LNCaP clone FGC (cell line): ENCODE results near the gene RAD51D.

Experiments used
- DNase-seq: peaks from one replicate; pipeline ENCODE4 v3.0.0-alpha.2; 2011; ENCODE audit warnings: low read depth
- H3K4me3 ChIP-seq: 2 replicates; pipeline ENCODE4 v1.5.1; 2011; ENCODE audit warnings: mild to moderate bottlenecking, low read depth, low read length, control low read depth
- TF ChIP-seq, protein P1 (sequence below): IDR thresholded peaks from 2 replicates; pipeline ENCODE4 v1.5.1; 2012; ENCODE audit warnings: mild to moderate bottlenecking; ENCODE audit not compliant: control insufficient read depth, insufficient read depth; ENCODE audit errors: extremely low read depth

Gene RAD51D

DNA sequence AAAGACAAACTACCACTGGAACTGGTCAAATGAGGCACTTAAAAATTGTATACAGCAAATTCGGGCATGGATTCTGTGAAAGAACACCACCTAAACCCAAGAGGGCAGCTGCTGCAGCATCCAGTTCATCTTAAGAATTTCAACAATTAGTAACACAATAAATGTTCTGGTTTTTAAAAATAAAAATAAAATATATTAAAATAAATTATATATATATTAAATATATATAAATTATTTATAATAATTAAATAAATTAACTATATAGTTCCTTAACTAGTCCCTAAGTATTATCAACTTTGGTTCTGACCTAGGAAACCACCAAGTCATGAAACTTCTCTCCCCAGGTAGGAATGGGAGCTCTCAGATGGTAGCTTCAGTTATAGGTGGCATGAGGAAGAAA lies 42.8 kb downstream of the RAD51D start:
- H3K4me3 ChIP-seq = no peak overlapping the region
- TF ChIP-seq, protein P1, sequence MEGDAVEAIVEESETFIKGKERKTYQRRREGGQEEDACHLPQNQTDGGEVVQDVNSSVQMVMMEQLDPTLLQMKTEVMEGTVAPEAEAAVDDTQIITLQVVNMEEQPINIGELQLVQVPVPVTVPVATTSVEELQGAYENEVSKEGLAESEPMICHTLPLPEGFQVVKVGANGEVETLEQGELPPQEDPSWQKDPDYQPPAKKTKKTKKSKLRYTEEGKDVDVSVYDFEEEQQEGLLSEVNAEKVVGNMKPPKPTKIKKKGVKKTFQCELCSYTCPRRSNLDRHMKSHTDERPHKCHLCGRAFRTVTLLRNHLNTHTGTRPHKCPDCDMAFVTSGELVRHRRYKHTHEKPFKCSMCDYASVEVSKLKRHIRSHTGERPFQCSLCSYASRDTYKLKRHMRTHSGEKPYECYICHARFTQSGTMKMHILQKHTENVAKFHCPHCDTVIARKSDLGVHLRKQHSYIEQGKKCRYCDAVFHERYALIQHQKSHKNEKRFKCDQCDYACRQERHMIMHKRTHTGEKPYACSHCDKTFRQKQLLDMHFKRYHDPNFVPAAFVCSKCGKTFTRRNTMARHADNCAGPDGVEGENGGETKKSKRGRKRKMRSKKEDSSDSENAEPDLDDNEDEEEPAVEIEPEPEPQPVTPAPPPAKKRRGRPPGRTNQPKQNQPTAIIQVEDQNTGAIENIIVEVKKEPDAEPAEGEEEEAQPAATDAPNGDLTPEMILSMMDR = no peak
- DNase-seq = no peak

- TF ChIP-seq, protein P1 = no peak
- no peak overlapping the region for H3K4me3 ChIP-seq
Measured at GRCh38 chr17:35074711-35075707, 44.7 kb downstream of the RAD51D start.

DNA sequence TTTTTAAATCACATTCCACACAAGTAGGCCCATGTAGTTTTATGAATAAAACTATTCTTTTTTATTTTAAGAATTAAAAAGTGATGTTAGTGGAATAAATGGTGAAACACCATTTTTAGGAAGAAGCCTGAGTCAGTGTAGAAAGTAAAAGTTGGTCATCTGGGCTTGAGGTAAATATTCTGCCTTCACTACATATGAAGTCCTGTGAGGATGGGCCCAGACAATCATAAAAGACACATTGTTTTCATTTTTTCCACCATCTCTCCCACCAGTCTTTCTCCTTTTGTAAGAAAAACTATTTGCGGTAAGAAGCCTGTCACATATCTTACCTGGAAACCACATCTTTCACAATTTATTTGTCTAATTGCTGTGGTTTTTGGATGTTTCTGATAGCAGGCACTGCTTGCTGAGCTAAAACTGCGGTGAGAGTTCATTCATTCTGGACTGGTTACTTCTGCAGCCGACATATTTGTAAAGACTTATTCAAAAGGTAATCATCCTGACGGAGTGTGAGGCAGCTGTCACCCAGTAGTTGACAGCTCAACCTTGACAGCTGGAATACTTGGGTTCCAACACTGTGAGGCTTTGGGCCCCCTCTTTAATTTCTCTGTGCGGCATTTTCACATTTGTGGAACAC lies 45.6 kb downstream of the RAD51D start:
- TF ChIP-seq, protein P1 = no peak

More at GRCh38 chr17:35074711-35075707, 44.7 kb downstream of the RAD51D start:
- no peak for DNase-seq

DNA sequence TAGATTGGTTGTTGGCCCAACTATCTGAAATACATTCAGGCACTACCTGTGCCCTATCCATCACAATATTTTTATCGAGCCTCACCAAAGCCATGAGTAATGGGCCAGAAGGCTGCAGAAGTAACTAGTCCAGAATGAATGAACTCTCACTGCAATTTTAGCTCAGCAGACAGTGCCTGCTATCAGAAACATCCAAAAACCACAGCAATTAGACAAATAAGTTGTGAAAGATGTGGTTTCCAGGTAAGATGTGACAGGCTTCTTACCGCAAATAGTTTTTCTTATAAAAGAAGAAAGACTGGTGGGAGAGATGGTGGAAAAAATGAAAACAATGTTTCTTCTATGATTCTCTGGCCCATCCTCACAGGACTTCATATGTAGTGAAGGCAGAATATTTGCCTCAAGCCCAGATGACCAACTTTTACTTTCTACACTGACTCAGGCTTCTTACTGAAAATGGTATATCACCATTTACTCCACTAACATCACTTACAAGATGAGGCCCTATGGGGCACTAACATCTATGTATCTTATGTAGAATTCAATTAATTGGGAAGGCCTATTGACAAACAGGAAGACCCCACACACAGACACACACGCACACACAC lies 46.4 kb downstream of the RAD51D start:
- H3K4me3 ChIP-seq = no peak overlapping the region
- no peak for DNase-seq
- TF ChIP-seq, protein P1 = no peak

More for the DNA sequence above, 45.6 kb downstream of the RAD51D start:
- H3K4me3 ChIP-seq = no peak overlapping the region
- no peak for DNase-seq

DNA sequence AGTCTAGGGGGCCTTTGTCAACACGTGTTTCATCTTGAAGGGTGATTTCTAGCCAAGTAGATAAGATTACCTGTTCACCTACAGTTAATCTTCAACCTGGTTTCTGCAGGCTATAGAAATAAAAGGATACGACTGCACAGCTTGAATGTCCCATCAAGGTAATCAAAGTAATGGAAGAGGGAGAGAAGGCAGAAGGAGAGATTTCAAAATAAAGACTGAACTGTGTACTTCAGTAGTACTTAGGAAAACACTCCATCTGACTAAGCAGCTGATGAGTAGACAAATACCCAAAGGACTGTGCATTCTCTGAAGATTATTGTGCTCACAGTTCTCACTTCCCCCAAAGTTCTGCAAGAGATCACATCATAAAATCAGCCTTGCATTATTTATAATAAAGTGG lies 50.3 kb downstream of the RAD51D start:
- TF ChIP-seq, protein P1 = no peak
- H3K4me3 ChIP-seq = no peak overlapping the region
- no peak for DNase-seq

GRCh38 chr17:35068249-35068648 lies 51.4 kb downstream of the RAD51D start:
- no peak for DNase-seq
- H3K4me3 ChIP-seq = no peak overlapping the region

More at GRCh38 chr17:35068249-35068648, 51.4 kb downstream of the RAD51D start:
- TF ChIP-seq, protein P1 = no peak
